BE2C (cell line): ENCODE measurements around the gene EVX2.

Source experiments
- DNase-seq: peaks from one replicate; pipeline ENCODE4 v3.0.0-alpha.2; 2020
- H3K27me3 ChIP-seq: fragments of 250-450 bp; sonication (Bioruptor Pico); 2 replicates; pipeline ENCODE4 v1.5.1; 2020; ENCODE audit warnings: mild to moderate bottlenecking
- H3K36me3 ChIP-seq: fragments of 250-450 bp; sonication (Bioruptor Pico); 2 replicates; pipeline ENCODE4 v1.5.1; 2020; ENCODE audit warnings: mild to moderate bottlenecking
- H3K4me1 ChIP-seq: fragments of 250-450 bp; sonication (Bioruptor Pico); 2 replicates; pipeline ENCODE4 v1.5.1; 2020
- H3K4me3 ChIP-seq: 2 replicates; pipeline ENCODE4 v1.5.1; 2011; ENCODE audit warnings: low read depth, low read length
- H3K9me3 ChIP-seq: fragments of 250-450 bp; sonication (Bioruptor Pico); 2 replicates; pipeline ENCODE4 v1.5.1; 2020
- CTCF ChIP-seq: IDR thresholded peaks from 2 replicates; pipeline ENCODE4 v1.5.1; 2012; ENCODE audit warnings: mild to moderate bottlenecking, low read depth, low read length

Gene EVX2

GRCh38 chr2:176081376-176081836 is 2.4 kb downstream of the EVX2 start:
- no peak for TF ChIP-seq CTCF
- H3K36me3 ChIP-seq: no peaks in the 10 kb centered on the region
- DNase-seq: no peak
- no peaks in the 10 kb centered on the region for H3K4me1 ChIP-seq
- no peak overlapping the region for H3K4me3 ChIP-seq
- H3K27me3 ChIP-seq: peaks cover 73% of the 10 kb centered on the region
- H3K9me3 ChIP-seq: no peaks in the 10 kb centered on the region; the same call in 1 of the 2 replicates

- Histone ChIP-seq H3K4me1 (no peaks in the 10 kb centered on the region), H3K4me3 (peak overlapping the region; percentile 37), H3K36me3 (no peaks in the 10 kb centered on the region), H3K27me3 (peaks cover 66% of the 10 kb centered on the region), H3K9me3 (no peaks in the 10 kb centered on the region; the same call in 1 of the 2 replicates)
- TF ChIP-seq CTCF: no peak
- DNase-seq: no peak
Observed at GRCh38 chr2:176080540-176081375, 3.0 kb downstream of the EVX2 start.

- peaks cover 58% of the 10 kb centered on the region for H3K27me3 ChIP-seq
- TF ChIP-seq CTCF: peak; percentile 76
- no peaks in the 10 kb centered on the region; the same call in 1 of the 2 replicates for H3K9me3 ChIP-seq
- H3K4me3 ChIP-seq: peak overlapping the region; percentile 65
- H3K4me1 ChIP-seq: no peaks in the 10 kb centered on the region
- no peaks in the 10 kb centered on the region for H3K36me3 ChIP-seq
- DNase-seq: peak; percentile 87
Observed at GRCh38 chr2:176079831-176080539, 3.8 kb downstream of the EVX2 start.

GRCh38 chr2:176079285-176079830 is 4.4 kb downstream of the EVX2 start:
- no peak for DNase-seq
- Histone ChIP-seq H3K27me3 (peaks cover 52% of the 10 kb centered on the region), H3K36me3 (no peaks in the 10 kb centered on the region), H3K9me3 (no peaks in the 10 kb centered on the region; the same call in 1 of the 2 replicates), H3K4me1 (no peaks in the 10 kb centered on the region), H3K4me3 (peak overlapping the region; percentile 65)
- no peak for TF ChIP-seq CTCF

- Histone ChIP-seq H3K36me3 (no peaks in the 10 kb centered on the region), H3K4me1 (no peaks in the 10 kb centered on the region), H3K27me3 (peaks cover 48% of the 10 kb centered on the region), H3K9me3 (no peaks in the 10 kb centered on the region; the same call in 1 of the 2 replicates), H3K4me3 (peak overlapping the region; percentile 65)
- no peak for DNase-seq
- TF ChIP-seq CTCF: no peak
Observed at GRCh38 chr2:176078541-176079284, 5.0 kb downstream of the EVX2 start.
